Measurements from ENCODE around the gene SOX6. TPM values are rescaled to one million over a fixed set of nuclear protein-coding genes. Genes with fewer than 3 reads are reported as not detected.

SOX6 gene
- total and polyA plus RNA-seq, 2 donors (not counting 3 experiments of a cell fraction or from before 2014, with no cell fraction given) = 0.14 to 3.7 TPM

DNA sequence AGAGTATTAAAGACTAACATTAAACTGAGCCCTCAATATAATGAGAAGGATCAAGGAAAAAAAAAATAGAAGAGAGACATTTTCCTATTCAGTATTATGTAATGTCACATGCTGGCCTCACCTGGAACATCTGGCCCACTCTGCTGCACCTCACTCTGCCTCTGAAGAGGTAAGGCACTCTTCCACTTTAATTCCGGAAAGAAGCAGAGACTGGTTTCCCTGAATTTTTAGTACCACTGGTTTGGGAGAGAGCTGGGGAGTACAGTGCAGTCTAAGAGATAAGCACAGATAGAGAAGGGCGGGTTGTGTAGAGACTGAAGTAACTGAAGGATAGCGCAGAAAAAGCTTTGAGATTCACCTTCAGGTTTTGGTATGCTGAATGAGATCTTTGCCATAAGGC is 178.7 kb downstream of the SOX6 start:
- dilution Hi-C loops (cut with MboI; ENCODE audit: extremely low pct_ligation_motif_present, low sequenced_read_pairs) = no loop called here
- no peaks in the 10 kb centered on the region for H3K4me1 ChIP-seq (ENCODE audit: control insufficient read depth, extremely low read depth, insufficient read depth, low read length)
- intact Hi-C loops (cut with micrococcal nuclease) = no loop called here
- POLR2A ChIA-PET = no interaction called here
- H3K27me3 ChIP-seq (ENCODE audit: control insufficient read depth in 2 of 2, insufficient read depth in 2 of 2, low read length in 2 of 2) = no peaks in the 10 kb centered on the region
- H3K9me1 ChIP-seq (replicated peaks; ENCODE audit: control insufficient read depth, extremely low read depth, insufficient read depth, low read length) = no peaks in the 10 kb centered on the region
- no peak overlapping the region for H3K4me2 ChIP-seq (ENCODE audit: insufficient read depth, low read length)
- H4K20me1 ChIP-seq (replicated peaks; ENCODE audit: control insufficient read depth, extremely low read depth, insufficient read depth, low read length) = no peaks in the 10 kb centered on the region
- TF ChIP-seq, protein P1, sequence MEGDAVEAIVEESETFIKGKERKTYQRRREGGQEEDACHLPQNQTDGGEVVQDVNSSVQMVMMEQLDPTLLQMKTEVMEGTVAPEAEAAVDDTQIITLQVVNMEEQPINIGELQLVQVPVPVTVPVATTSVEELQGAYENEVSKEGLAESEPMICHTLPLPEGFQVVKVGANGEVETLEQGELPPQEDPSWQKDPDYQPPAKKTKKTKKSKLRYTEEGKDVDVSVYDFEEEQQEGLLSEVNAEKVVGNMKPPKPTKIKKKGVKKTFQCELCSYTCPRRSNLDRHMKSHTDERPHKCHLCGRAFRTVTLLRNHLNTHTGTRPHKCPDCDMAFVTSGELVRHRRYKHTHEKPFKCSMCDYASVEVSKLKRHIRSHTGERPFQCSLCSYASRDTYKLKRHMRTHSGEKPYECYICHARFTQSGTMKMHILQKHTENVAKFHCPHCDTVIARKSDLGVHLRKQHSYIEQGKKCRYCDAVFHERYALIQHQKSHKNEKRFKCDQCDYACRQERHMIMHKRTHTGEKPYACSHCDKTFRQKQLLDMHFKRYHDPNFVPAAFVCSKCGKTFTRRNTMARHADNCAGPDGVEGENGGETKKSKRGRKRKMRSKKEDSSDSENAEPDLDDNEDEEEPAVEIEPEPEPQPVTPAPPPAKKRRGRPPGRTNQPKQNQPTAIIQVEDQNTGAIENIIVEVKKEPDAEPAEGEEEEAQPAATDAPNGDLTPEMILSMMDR (IDR thresholded peaks at IDR 0.05; ENCODE audit: extremely low read depth in 1 of 2, insufficient read depth in 1 of 2, low read depth in 1 of 2, low read length in 2 of 2) = no peak
- no peak for TF ChIP-seq MYC (IDR thresholded peaks at IDR 0.05; ENCODE audit: low read depth, low read length)
- TF ChIP-seq POLR2AphosphoS5 (IDR thresholded peaks at IDR 0.05; ENCODE audit: insufficient read depth, low read depth, low read length) = no peak
- no peak overlapping the region for H3K4me3 ChIP-seq (replicated peaks in 1 of 3; ENCODE audit: insufficient read depth in 1 of 3, low read depth in 1 of 3, low read length in 3 of 3)
- no peaks in the 10 kb centered on the region for H3K36me3 ChIP-seq (ENCODE audit: control insufficient read depth in 2 of 2, extremely low read depth in 1 of 2, insufficient read depth in 2 of 2, low read length in 2 of 2)
- CTCF ChIA-PET = interaction anchor here (1.2 kb wide), 1 partner anchor 11 kb away, joined by 3 read pairs; no protein-coding TSS in a partner anchor
- H3K27ac ChIP-seq (ENCODE audit: insufficient read depth, low read depth, low read length) = no peak overlapping the region
- no TSS peak for BruUV-seq (replicated peaks)
- FAIRE-seq (no peak), DNase-seq (ENCODE audit: low read depth, low spot score) (no peak)
- no peak overlapping the region for H2AFZ ChIP-seq (ENCODE audit: low read depth, low read length)
- H3K9ac ChIP-seq (replicated peaks; ENCODE audit: extremely low read depth, insufficient read depth, low read length) = no peak overlapping the region
- H3K9me3 ChIP-seq (replicated peaks; ENCODE audit: control insufficient read depth, insufficient read depth, low read length) = no peaks in the 10 kb centered on the region
- no peaks in the 10 kb centered on the region for H3K79me2 ChIP-seq (ENCODE audit: control insufficient read depth, insufficient read depth, low read length)

DNA sequence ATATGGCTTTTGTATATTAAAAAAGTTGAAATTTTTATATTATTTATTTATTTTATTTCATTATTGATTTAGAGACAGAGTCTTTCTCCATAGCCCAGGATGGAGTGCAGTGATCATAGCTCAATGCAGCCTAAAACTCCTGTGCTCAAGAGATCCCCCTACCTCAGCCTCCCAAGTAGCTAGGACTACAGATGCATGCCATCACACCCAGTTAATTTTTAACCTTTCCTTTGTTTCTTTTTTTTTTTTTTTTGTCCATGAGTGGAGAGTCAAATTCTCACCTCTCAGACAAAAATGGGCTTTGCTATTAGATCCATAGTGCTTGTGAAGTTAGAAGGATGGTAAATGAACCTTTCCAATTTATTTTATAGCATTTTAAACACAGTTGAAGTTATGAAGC is 182.5 kb downstream of the SOX6 start:
- TF ChIP-seq, protein P2, sequence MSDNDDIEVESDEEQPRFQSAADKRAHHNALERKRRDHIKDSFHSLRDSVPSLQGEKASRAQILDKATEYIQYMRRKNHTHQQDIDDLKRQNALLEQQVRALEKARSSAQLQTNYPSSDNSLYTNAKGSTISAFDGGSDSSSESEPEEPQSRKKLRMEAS (IDR thresholded peaks at IDR 0.05; ENCODE audit: insufficient read depth, insufficient read length) = no peak
- TF ChIP-seq EZH2 (IDR thresholded peaks at IDR 0.05; ENCODE audit: borderline replicate concordance, low read depth, low read length, severe bottlenecking) = no peak
- TF ChIP-seq GATA2 (IDR thresholded peaks at IDR 0.05; ENCODE audit: insufficient read depth, insufficient read length, low read depth, low read length) = no peak
- no peak for TF ChIP-seq POLR2A (IDR thresholded peaks at IDR 0.05; ENCODE audit: low read depth, low read length)
- no peak for TF ChIP-seq FOS (IDR thresholded peaks at IDR 0.05; ENCODE audit: borderline replicate concordance, insufficient read depth, low read length)
- no peak for TF ChIP-seq MYC (IDR thresholded peaks at IDR 0.05; ENCODE audit: low read depth, low read length)
- no peak for TF ChIP-seq JUN (IDR thresholded peaks at IDR 0.05; ENCODE audit: borderline replicate concordance, insufficient read depth, insufficient read length, low read depth)
- TF ChIP-seq, protein P1 (IDR thresholded peaks at IDR 0.05; ENCODE audit: extremely low read depth in 1 of 2, insufficient read depth in 1 of 2, low read depth in 1 of 2, low read length in 2 of 2) = no peak
- no peak for TF ChIP-seq POLR2AphosphoS5 (IDR thresholded peaks at IDR 0.05; ENCODE audit: insufficient read depth, low read depth, low read length)
- ChIA-PET POLR2A (no interaction called here), CTCF (interaction anchor here (1.0 to 1.6 kb wide), 2 partner anchors 11 kb away, joined by 3 to 6 read pairs; no protein-coding TSS in a partner anchor)
- no peak for DNase-seq (ENCODE audit: low read depth, low spot score)
- Histone ChIP-seq H3K4me1 (ENCODE audit: control insufficient read depth, extremely low read depth, insufficient read depth, low read length) (no peaks in the 10 kb centered on the region), H3K4me3 (replicated peaks in 1 of 3; ENCODE audit: insufficient read depth in 1 of 3, low read depth in 1 of 3, low read length in 3 of 3) (no peak overlapping the region), H3K27ac (ENCODE audit: insufficient read depth, low read depth, low read length) (no peak overlapping the region), H3K9me3 (replicated peaks; ENCODE audit: control insufficient read depth, insufficient read depth, low read length) (no peaks in the 10 kb centered on the region), H3K27me3 (ENCODE audit: control insufficient read depth in 2 of 2, insufficient read depth in 2 of 2, low read length in 2 of 2) (no peaks in the 10 kb centered on the region), H3K9me1 (replicated peaks; ENCODE audit: control insufficient read depth, extremely low read depth, insufficient read depth, low read length) (no peaks in the 10 kb centered on the region), H3K79me2 (ENCODE audit: control insufficient read depth, insufficient read depth, low read length) (no peaks in the 10 kb centered on the region), H2AFZ (ENCODE audit: low read depth, low read length) (no peak overlapping the region), H3K36me3 (ENCODE audit: control insufficient read depth in 2 of 2, extremely low read depth in 1 of 2, insufficient read depth in 2 of 2, low read length in 2 of 2) (no peaks in the 10 kb centered on the region), H4K20me1 (replicated peaks; ENCODE audit: control insufficient read depth, extremely low read depth, insufficient read depth, low read length) (no peaks in the 10 kb centered on the region), H3K9ac (replicated peaks; ENCODE audit: extremely low read depth, insufficient read depth, low read length) (no peak overlapping the region), H3K4me2 (ENCODE audit: insufficient read depth, low read length) (no peak overlapping the region)
- BruUV-seq (replicated peaks) = no TSS peak
- dilution Hi-C loops (cut with MboI; ENCODE audit: extremely low pct_ligation_motif_present, low sequenced_read_pairs) = no loop called here
- intact Hi-C loops (cut with micrococcal nuclease) = no loop called here
- FAIRE-seq = no peak
